HG03521 (cell line): ENCODE measurements around the gene AGAP1.

Experiments
- ATAC-seq: cut with Tn5 transposase; IDR thresholded peaks from one replicate; pipeline ENCODE4 v1.9.1; 2021; ENCODE audit warnings: mild to moderate bottlenecking, moderate library complexity; ENCODE audit not compliant: unreplicated experiment

Gene AGAP1

DNA sequence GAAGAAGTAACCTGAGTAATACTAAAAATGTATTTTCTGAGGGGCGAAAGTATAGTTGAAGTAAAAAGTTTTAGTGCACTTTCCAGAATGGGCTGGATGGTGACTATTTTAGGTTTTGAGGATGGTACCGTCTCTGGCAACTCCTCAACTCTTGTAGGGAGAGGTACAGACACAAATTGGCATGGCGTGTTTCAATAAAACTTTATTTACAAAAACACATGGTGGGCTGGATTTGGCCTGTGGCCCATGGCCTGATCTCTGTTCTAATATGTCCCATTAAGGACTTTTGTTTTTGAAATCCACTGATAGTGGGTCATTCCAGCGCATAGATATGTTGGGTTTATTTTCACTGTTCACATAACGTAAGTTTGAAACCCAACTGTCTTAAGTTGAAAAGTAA lies 132.8 kb downstream of the AGAP1 start:
- no peak for ATAC-seq

DNA sequence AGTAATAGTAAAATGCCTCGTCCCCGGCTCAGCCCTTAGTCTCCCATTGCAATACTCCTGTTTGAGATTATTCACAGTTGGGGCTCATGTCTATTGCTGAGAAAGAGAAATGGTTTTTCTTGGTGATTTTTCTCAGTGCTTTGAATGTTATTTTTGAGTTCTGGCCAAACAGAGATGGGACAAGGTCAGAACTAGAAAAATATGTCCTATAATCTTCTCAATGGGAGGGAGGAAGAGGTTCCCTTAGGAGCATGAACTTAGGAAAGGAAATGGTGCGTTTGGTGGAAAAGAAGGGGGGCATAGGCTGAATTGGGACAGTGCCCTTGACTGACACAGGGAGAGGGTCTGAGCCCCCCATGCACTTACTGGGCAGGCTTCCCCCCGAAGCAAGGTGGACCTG lies 133.8 kb downstream of the AGAP1 start:
- no peak for ATAC-seq

DNA sequence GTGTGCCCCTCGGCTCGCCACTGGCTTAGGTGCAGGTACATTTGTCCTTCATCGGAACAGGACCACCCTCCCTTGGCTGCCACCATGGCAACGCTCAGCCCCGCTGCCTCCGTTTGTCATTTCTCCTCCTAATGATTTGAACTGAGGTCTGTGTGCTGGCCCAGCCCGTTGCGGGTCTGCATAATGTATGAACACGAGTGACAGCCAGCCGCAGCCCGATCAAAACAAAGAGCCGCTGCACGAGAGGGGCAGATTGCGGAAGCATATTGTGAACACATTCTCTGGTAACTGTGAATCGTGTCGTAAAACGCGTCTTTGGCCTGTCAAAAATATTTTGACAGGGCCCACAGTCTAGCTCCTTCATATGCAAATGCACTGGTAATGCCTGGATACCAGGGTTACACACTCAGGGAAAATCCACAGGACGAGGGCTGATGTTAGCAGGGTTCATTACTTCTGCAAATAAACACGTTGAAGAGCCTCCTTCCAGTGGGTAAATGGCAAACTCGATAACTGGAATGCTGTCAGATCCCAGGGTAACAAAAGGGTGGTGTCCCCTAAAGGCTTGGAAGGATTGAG lies 137.0 kb downstream of the AGAP1 start:
- ATAC-seq, result no peak

DNA sequence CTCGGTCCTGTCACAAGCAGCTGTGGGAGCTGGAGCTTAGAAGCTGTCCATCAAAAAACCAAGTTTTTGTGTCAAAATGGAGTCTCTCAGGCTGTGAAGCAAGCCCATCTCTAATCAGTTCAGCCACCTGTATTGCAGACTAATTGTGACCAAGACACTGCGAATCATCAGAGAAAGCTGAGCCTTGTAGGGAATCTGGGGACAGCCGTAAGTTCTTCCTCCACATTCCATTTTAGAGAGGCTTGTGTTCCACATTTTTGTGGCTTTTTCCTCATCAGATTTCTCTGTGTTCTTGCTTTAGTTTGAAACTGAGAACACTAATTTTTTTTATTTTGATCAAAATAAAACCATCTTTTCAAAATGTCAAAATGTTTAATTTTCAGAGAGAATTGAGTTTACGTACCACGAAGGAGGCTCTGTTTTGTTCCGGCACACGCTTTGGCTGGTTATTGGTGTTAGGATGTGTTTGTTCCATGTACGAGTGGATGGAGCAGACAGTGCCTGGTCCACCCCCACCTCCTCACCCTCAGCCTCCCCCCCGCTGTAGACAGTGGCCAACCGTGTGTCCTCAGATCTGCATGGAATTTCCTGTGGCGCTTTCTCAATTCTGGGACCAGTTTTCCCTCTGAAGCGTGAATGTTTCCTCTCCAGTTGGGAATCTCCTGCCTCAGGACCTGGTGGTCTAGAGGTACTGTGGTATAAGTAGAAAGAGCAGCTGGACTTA lies 140.8 kb downstream of the AGAP1 start:
- no peak for ATAC-seq

DNA sequence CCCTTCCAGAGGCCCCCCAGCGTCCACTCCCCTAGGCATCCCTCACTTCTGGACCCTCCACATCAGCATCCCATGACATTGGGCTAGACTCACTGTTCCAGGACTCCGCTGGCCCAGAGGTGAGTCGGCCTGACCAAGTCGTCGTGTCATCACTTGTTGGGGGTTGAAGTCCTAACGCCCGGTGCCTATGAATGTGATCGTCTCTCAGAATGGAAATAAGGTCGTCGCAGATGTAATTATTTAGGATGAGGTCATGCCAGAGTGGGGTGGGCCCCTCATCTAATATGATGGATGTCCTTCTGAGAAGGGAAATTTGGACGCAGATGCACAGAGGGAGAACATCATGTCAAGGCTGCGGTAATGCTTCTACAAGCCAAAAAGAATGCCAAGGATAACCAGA lies 142.7 kb downstream of the AGAP1 start:
- no peak for ATAC-seq

DNA sequence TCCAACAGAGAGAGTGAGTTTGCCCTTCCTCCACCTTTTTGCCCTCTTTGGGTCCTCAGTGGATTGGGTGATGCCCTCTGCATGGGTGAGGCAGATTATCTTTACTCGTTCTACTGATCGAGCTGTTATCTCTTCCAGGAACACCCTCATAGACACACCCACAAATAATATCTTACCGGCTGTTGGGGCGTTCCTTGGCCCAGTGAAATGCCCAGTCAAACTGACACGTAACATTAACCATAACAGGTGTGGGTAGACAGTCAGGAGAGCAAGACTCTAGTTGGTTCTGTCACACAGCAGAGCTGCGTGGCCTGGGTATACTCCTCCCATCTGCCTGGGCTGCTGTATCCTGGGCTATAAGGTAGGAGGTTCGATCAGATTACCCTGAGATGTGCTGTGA lies 144.1 kb downstream of the AGAP1 start:
- ATAC-seq, result no peak

DNA sequence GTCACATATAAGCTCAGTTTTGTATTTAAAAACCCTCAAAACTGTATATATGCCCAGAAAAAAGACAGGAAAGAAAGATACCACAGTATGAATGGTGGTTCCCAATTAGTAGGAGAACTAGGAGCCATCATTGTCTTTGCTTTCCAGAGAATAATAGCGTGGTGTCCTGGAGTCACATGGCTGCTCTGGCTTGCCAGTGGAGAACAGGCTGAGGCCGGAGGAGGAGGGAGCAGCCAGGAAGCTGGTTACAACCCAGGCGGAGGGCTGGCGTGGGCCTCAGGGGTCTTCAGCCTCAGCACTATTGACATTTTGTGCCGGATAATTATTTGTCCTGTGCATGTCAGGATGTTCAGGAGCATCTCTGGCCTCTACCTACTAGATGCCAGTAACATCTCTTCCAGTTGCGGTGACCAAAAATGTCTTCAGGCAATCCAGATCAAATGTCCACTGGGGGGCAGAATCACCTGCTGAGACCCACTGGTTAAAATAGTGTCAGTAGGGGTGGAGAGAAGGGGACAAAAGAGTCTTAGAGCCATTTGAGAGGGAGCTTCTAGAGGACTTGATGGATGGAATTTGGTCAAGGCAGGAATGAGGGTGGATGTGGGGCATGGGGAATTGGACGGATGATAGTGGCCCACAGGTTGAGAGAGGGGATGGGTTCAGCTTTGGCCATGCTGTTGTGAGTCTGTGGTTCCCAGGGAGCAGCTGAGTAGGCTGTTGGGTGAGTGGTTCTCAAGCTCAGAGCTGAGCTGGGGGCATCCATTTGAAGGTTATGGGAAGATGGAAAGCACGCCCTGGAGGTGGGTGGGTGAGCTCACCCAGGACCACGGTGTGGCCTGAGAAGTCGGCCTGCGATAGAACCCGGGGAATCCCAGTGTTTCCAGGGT lies 144.9 kb downstream of the AGAP1 start:
- no peak for ATAC-seq

DNA sequence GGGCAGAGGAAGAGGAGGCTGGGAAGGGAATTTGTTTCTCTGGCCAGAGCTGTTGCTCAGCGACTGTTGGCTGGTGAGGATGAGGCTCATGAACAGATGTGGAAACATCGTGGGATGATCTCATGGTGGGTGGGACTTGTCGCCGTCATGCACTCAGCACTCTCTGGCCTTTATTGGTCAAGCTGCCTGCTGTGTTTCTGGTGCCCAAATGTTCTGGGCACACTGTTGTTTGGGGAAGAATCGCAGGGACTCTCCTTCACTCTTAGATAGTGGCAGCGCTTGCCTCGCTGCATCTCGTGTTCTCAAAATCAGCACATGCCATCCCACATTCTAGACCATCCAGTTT lies 145.6 kb downstream of the AGAP1 start:
- ATAC-seq, result no peak

DNA sequence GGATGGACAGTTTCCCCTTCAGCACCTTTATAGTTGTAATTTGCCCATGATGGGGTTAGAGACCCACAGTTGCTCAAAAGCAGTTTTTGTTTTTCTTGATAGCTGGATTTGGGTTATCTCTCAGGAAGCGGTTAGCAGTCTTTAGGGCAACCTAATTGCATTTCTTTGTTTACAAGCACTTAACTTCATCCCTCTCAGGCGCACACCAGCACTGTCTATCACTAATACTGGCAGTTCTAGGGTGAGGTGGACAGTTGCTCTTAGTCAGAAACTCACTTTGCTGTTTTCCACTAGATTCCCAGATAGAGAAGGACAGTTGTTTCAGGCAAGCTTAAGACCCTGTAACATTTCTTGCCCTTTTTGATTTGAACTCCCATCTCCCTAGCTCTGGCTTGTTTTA lies 146.0 kb downstream of the AGAP1 start:
- ATAC-seq, result no peak

DNA sequence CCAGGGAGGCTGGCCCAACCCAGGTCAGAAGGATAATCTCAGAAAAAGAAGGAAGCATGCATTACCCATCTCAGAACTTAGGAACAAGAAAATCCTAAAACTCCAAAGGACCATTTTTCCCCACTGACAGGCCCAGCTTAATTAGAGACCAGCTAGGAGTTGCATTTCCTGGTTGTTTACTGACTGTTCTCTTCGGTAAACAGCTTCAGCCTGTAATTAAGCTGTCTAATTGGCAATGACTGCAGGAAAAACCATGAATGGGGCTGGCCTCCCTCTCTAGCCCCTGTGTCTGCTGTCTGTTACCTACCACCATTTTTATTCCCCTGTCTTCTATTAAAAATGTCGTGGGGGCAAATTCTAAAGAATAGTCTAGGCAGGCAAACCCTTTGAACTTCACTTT lies 146.5 kb downstream of the AGAP1 start:
- no peak for ATAC-seq

DNA sequence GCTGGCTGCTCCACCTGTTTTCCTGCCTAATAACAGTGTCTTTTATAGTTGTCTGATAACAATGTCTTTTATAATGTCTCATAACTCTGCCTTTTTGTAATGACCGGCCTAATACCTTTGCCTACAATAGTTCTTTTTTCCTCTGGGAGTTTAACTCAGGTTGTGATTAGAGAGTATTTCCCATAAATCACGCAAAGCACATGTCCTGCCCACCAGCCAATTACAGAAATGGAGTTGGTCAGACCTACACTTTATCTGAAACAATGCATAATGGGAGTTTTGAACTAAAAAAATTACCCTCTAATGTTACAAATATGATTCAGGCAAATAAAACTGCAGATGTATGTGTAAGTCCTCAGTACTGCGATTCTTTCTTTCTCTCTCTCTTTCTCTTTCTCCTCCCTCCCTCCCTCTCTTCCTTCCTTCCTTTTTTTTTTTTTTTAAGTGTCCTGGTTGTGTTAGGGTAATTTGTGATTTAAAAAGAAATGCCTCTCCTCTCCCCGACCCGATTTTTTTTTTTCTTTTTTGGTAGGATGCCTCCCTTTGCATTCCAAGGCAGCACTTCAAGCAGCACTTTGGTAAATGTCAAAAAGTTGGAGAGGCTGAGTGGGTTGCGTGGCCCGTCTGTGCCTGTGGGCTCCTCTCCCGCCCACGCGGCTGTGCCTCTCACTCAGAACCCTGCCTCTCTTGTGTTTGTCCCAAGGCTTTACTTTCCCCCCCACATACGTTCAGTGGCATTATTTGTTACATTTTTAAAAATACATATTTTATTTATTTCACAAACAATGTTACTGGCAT lies 147.3 kb downstream of the AGAP1 start:
- no peak for ATAC-seq

DNA sequence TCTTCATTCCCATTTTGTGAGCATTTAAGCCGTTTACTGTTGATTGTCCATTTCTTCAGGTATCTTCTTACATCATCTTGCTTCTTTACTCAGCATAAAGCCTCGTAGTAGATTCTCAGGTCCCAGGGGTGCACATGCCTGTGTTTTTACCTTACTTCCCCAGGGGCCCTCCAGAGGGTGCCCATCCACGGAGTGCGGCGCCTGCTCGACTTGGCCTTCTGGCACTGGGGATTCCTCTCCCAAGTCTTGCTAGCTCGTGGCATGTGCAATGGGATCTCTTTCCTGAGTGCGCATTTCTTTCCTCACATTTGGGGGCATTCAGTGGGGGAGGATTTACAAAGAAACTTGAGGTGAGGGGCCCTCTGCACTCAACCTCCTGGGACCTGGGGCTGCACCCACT lies 148.1 kb downstream of the AGAP1 start:
- no peak for ATAC-seq

DNA sequence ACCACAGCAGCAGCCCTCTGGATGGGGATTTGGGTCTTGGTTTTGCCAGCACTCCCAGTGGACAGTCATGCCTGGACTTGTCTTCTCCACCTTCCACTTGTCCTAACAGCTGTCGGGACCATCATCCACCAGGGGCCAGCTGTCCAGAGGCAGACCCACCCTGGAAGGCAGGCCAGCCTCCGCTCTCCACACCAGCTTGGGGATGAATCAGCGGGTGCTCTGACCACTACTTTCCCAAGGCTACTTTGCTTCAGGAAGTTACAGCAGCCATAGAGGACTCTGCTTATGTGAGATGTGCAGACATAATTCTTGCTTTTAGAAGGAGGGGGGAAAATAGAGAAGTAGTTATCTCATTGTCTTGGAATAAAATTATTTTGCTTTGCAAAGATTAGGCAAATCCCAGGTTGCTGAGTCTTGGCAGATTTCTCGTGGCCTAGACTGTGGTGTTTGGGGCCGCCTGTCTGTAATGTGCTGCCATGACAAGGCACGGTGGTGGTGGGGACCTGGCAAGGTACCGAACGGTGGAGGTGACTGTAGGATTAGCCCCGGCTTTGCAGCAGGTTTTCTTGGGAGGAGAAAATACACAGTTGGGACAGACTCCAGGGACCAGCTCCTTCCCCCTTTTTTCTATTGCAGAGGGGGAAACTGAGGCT lies 148.7 kb downstream of the AGAP1 start:
- no peak for ATAC-seq

DNA sequence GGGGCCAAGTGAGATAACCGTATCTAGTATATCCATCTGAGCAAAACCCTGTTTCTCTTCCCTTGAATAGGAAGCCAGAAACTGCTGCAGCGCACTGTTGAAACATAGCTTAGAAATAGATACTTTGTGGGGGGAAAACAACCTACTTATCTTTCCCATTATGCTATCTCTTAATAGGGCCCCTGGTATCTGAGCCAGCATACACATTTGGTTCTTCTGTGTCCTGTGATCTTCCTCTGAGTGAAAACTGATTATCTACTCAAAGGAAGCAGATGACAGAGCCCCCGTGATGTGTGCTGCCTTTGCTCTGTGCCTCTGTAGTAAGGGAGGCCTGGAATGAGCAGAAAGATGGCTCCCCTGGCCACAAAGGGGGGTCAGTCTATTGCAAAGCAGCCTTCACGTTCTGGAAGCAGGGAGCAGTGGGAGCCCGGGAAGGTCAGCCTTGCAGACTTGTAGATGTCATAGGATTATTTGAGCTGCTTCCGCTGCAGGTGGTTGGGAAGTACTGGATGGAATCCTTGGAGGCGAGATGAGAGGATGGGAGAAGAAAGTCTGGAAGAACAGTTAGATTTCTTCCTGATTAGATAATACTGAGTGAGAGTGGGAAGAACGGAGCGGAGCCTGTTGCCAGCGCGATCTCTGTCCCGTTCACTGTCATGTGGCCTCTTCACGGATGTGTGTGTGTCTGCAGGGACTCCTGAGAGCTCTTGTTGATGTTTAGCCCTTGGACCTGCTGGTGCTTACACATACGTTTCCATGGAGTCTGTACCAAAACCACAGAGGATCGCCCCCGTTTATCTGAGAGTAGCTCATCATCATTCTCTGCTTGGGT lies 150.1 kb downstream of the AGAP1 start:
- no peak for ATAC-seq

DNA sequence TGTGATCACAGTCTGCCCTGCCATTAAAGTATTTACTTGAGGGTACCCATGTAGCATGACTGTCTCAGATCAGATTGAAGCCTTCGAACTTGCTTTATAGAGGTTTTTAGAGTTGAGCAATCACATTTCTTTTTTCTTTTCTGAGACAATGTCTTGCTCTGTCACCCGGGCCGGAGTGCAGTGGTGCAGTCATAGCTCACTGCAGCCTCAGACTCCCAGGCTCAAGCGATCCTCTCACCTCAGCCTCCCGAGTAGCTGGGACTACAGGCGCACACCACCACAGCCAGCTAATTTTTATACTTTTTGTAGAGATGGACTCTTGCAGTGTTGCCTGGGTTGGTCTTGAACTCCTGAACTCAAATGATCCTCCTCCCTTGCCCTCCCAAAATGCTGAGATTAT lies 153.4 kb downstream of the AGAP1 start:
- no peak for ATAC-seq

DNA sequence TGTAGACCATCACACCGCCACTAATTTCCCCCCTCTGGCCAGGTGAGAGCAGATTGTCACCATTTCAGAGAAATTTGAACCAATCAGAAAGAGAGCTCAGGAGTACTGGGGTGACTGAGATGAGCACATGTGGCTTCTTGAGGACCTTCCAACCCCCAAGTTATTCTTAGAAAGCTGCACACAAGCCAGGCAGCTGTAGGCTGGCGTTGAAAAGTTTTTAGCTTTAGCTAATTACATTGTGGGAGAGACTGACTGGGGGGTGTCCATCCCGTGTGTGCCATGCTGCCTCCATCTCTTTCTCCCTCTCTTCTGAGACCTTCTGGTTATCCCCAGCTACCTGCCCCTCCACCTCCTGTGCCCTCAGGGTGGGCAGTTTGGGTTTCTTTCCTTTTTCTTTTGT lies 154.0 kb downstream of the AGAP1 start:
- no peak for ATAC-seq

DNA sequence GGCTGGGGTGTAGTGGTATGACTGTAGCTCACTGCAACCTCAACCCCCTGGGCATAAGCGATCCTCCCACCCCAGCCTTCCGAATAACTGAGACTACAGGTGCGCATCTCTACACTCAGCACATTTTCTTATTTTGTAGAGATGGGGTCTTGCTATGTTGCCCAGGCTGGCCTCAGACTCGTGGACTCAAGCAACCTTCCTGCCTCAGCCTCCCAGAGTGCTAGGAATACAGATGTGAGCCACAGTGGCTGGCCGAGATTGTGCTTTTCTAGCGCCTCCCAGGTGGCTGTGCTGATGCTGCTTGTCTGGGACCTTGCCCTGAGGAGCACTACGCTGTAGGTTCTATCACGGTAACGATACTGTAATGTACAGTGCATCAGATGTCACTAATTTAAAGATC lies 155.6 kb downstream of the AGAP1 start:
- no peak for ATAC-seq

DNA sequence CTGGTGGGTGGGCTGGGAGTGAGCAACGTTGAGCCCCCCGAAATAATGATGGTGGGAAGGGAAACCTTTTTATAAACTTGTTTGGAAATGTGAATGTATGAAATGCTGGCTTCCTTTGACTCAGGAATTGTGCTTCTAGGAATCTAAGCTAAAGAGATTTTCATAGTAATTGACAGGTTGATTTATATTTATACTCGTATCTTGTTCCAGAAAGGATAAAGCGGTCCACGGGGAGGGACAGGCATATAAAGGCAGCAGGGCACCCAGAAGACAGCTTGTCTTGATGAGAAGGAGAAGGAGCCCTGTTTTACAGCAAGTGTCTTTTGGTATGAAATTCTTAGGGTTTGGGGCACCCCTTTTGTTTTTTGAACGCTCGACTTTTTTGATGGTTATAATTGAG lies 157.8 kb downstream of the AGAP1 start:
- ATAC-seq, result no peak

DNA sequence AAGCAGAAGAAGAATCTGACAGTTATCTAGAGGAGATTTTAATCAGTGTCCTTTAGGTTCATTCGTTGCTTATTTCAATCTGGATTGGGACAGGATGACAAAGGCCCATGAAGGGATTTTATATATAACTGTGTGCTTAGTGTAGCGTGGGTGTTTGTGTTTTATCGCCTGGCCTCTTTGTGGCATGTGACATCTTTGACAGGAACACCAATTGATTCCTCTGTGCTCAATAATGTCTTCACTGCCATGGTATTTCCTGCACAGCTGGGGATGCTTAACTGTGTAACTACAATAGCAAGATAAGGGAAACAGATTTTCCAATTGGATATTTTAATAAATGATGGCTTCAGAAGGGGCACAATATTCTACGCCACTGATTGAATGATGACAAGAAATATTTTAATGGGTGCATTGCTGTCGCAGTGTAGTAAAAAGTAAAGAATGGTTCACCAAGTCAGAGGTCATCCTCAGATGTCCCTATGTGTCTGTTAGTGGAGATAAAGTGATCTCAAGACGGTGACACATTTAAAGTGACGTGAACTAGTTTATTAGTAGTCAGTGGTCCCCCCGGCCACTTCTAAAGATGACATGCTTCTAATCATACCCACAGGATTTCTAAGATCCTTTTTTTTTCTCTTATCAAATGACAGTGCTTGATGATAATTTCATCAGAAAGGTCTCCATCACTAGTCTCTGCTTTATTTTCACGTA lies 160.4 kb downstream of the AGAP1 start:
- ATAC-seq, result no peak
